ENCODE results near the gene SCAMP5. TPM values are rescaled to one million over a fixed set of nuclear protein-coding genes. Genes with fewer than 3 reads are reported as not detected.

Gene SCAMP5
- total and polyA plus RNA-seq, 2 of the 13 experiments (the other 11 are each of a cell fraction or from before 2014, with no cell fraction given): 34.3 to 49.0 TPM

DNA sequence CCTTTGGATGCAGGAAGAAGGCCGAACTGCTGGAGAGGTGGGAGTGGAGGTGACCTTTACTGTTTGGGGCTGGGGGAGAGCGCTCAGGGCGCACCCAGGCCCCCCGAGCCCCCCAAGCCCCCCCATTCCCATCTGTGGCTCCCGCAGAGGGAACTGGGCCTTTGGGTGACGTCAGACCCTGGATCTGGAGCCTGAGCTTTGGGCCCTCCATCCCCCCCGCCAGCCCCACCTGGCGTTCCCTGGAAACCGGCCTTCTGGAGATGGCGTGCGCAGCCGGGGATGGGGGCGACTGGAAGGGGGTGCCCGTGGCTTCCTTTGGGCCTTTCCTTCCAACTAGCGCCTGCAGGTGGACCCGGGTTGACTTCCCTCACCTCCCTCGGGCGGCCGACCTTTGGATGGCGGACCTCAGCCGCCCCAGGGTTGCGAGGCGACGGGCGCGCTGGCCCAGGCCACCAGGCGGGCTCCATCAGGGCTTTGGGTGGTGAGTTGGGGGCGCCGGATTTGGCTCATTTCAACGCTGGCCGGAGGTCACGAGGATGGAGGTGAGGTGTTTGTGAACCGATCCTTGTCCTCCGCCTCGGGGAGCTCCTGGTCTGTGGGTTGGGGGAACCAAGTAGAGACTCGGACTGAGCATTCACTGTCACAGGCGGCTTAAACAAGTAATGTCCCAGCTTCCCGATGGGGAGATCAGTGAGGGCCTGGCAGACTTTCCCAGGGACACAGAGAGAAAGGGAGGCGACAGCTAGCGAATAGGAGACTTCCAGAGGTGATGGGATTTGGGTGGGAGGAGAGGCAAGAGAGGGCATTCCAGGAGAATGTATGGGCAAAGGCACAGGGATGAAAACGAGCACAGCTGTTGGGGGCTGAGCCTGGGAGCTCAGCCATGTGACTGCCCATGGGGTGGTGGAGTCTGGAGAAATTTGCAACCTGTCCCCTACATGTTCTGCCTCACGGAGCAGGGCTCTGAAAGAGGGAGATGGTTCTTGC lies 709 bp downstream of the SCAMP5 start (continued):
- TF ChIP-seq, protein P1, sequence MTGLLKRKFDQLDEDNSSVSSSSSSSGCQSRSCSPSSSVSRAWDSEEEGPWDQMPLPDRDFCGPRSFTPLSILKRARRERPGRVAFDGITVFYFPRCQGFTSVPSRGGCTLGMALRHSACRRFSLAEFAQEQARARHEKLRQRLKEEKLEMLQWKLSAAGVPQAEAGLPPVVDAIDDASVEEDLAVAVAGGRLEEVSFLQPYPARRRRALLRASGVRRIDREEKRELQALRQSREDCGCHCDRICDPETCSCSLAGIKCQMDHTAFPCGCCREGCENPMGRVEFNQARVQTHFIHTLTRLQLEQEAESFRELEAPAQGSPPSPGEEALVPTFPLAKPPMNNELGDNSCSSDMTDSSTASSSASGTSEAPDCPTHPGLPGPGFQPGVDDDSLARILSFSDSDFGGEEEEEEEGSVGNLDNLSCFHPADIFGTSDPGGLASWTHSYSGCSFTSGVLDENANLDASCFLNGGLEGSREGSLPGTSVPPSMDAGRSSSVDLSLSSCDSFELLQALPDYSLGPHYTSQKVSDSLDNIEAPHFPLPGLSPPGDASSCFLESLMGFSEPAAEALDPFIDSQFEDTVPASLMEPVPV (CRISPR knock-in tag; IDR thresholded peaks at IDR 0.05): no peak; the same call in 1 of the 2 replicates
- TF ChIP-seq ZSCAN20 (CRISPR knock-in tag; IDR thresholded peaks at IDR 0.05; ENCODE audit: borderline replicate concordance) (no peak), PLRG1 (conservative IDR thresholded peaks at IDR 0.05) (no peak), RXRA (CRISPR knock-in tag; IDR thresholded peaks at IDR 0.05) (peak; percentile 22), FOXA1 (IDR thresholded peaks at IDR 0.05) (no peak), FOXA1 (CRISPR knock-in tag; IDR thresholded peaks at IDR 0.05) (no peak), ZFY (CRISPR knock-in tag; IDR thresholded peaks at IDR 0.05) (peak; percentile 34; the same call in 1 of the 2 replicates), JUND (CRISPR knock-in tag; IDR thresholded peaks at IDR 0.05) (no peak), ZNF549 (CRISPR knock-in tag; IDR thresholded peaks at IDR 0.05) (no peak), SP5 (CRISPR knock-in tag; IDR thresholded peaks at IDR 0.05; ENCODE audit: borderline replicate concordance, low read depth) (no peak), SRSF4 (IDR thresholded peaks at IDR 0.05; ENCODE audit: low read depth, low read length, poor library complexity, severe bottlenecking) (no peak), MIXL1 (CRISPR knock-in tag; IDR thresholded peaks at IDR 0.05) (no peak), NPAS2 (CRISPR knock-in tag; IDR thresholded peaks at IDR 0.05; ENCODE audit: borderline replicate concordance) (no peak), ZNF761 (CRISPR knock-in tag; conservative IDR thresholded peaks at IDR 0.05) (no peak)
- TF ChIP-seq, protein P2, sequence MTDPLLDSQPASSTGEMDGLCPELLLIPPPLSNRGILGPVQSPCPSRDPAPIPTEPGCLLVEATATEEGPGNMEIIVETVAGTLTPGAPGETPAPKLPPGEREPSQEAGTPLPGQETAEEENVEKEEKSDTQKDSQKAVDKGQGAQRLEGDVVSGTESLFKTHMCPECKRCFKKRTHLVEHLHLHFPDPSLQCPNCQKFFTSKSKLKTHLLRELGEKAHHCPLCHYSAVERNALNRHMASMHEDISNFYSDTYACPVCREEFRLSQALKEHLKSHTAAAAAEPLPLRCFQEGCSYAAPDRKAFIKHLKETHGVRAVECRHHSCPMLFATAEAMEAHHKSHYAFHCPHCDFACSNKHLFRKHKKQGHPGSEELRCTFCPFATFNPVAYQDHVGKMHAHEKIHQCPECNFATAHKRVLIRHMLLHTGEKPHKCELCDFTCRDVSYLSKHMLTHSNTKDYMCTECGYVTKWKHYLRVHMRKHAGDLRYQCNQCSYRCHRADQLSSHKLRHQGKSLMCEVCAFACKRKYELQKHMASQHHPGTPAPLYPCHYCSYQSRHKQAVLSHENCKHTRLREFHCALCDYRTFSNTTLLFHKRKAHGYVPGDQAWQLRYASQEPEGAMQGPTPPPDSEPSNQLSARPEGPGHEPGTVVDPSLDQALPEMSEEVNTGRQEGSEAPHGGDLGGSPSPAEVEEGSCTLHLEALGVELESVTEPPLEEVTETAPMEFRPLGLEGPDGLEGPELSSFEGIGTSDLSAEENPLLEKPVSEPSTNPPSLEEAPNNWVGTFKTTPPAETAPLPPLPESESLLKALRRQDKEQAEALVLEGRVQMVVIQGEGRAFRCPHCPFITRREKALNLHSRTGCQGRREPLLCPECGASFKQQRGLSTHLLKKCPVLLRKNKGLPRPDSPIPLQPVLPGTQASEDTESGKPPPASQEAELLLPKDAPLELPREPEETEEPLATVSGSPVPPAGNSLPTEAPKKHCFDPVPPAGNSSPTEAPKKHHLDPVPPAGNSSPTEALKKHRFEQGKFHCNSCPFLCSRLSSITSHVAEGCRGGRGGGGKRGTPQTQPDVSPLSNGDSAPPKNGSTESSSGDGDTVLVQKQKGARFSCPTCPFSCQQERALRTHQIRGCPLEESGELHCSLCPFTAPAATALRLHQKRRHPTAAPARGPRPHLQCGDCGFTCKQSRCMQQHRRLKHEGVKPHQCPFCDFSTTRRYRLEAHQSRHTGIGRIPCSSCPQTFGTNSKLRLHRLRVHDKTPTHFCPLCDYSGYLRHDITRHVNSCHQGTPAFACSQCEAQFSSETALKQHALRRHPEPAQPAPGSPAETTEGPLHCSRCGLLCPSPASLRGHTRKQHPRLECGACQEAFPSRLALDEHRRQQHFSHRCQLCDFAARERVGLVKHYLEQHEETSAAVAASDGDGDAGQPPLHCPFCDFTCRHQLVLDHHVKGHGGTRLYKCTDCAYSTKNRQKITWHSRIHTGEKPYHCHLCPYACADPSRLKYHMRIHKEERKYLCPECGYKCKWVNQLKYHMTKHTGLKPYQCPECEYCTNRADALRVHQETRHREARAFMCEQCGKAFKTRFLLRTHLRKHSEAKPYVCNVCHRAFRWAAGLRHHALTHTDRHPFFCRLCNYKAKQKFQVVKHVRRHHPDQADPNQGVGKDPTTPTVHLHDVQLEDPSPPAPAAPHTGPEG (CRISPR knock-in tag; IDR thresholded peaks at IDR 0.05): no peak
- TF ChIP-seq, protein P3, sequence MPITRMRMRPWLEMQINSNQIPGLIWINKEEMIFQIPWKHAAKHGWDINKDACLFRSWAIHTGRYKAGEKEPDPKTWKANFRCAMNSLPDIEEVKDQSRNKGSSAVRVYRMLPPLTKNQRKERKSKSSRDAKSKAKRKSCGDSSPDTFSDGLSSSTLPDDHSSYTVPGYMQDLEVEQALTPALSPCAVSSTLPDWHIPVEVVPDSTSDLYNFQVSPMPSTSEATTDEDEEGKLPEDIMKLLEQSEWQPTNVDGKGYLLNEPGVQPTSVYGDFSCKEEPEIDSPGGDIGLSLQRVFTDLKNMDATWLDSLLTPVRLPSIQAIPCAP (CRISPR knock-in tag; IDR thresholded peaks at IDR 0.05; ENCODE audit: low read depth): no peak
- TF ChIP-seq, protein P4, sequence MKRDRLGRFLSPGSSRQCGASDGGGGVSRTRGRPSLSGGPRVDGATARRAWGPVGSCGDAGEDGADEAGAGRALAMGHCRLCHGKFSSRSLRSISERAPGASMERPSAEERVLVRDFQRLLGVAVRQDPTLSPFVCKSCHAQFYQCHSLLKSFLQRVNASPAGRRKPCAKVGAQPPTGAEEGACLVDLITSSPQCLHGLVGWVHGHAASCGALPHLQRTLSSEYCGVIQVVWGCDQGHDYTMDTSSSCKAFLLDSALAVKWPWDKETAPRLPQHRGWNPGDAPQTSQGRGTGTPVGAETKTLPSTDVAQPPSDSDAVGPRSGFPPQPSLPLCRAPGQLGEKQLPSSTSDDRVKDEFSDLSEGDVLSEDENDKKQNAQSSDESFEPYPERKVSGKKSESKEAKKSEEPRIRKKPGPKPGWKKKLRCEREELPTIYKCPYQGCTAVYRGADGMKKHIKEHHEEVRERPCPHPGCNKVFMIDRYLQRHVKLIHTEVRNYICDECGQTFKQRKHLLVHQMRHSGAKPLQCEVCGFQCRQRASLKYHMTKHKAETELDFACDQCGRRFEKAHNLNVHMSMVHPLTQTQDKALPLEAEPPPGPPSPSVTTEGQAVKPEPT (CRISPR knock-in tag; IDR thresholded peaks at IDR 0.05; ENCODE audit: low read depth): no peak

Measured in HepG2 (cell line).